Upper lobe of left lung (tissue), 4 donors: Measurements from ENCODE around the gene RAP1GDS1.

ENCODE experiments used
- EP300 ChIP-seq, 4 donors: sonication (generic); formaldehyde crosslinking; IDR thresholded peaks; one replicate each; pipeline ENCODE4 v1.5.1; 2017; ENCODE audit warnings: antibody characterized with exemption in 4 of 4, control low read depth in 2 of 4
- POLR2A ChIP-seq, 4 donors: fragments of 450-650 bp; IDR thresholded peaks; one replicate each; pipeline ENCODE4 v1.5.1; 2016 to 2017; ENCODE audit warnings: antibody characterized with exemption in 4 of 4, mild to moderate bottlenecking in 2 of 4
- TF ChIP-seq, protein P1 (sequence below), 6 experiments: fragments of 450-650 bp in 4 of 6; fragments of 200-600 bp in 2 of 6; sonication (generic) in 2 of 6; IDR thresholded peaks; one replicate each; pipeline ENCODE4 v1.5.1; 2016 to 2019; ENCODE audit warnings: antibody characterized with exemption in 6 of 6

DNA sequence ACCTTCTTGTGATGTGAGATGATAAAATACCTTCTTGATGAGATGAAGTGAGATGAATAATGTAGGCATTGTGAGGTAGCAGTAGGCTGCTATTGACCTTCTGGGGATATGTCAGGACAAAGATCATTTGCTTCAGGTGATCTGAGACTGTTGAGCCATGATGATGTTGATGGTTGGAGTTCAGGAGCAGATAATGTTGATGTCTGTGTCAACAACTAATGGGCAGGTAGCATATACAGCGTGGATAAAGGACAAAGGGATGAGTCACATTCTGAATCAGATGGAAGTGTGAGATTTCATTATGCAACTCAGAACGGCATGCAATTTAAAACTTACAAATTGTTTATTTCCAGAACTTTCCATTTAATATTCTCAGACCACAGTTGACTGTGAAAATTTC, 57.3 kb downstream of the RAP1GDS1 start:
- TF ChIP-seq, protein P1, sequence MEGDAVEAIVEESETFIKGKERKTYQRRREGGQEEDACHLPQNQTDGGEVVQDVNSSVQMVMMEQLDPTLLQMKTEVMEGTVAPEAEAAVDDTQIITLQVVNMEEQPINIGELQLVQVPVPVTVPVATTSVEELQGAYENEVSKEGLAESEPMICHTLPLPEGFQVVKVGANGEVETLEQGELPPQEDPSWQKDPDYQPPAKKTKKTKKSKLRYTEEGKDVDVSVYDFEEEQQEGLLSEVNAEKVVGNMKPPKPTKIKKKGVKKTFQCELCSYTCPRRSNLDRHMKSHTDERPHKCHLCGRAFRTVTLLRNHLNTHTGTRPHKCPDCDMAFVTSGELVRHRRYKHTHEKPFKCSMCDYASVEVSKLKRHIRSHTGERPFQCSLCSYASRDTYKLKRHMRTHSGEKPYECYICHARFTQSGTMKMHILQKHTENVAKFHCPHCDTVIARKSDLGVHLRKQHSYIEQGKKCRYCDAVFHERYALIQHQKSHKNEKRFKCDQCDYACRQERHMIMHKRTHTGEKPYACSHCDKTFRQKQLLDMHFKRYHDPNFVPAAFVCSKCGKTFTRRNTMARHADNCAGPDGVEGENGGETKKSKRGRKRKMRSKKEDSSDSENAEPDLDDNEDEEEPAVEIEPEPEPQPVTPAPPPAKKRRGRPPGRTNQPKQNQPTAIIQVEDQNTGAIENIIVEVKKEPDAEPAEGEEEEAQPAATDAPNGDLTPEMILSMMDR (IDR thresholded peaks at IDR 0.05), result no peak
- no peak for TF ChIP-seq EP300 (IDR thresholded peaks at IDR 0.05)
- no peak for TF ChIP-seq POLR2A (IDR thresholded peaks at IDR 0.05)
